ENCODE data around the gene SUSD4.

SUSD4 gene

DNA sequence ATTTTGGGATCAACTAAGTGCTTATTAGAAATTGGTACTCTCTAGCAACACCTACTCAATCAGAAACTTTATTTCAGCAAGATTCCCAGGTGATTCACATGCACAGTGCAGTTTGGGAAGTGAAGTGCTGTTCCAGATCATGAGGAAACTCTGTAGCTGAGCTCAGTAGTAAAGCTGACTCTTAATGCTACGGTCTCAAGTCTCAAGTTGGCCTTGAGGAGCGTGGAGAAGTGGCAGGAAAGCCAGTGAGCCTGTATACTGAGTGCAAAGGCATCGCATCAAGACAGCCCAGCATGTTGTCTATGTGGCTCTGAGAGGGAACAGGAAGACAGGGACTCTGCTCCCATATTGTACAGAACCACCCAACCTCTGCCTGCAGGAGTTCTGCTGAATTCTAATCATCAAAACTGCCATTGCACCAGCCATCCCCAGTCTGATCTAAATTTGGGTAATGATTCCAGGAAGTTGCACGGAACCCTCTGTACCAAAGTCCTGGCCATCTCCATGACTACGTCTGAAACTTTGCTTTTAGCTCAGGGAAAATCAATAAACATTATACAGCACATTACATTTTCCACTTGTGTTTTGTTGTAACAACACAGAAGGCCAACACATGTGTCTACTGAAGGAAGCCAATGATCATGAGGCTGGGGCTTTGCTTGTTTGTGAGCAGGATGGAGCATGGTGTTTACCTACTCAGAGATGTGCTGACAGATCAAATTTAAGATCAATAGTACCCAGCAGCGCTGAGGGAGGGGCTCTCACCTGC lies 115.8 kb downstream of the SUSD4 start:
- DNase-seq, result no peak

DNA sequence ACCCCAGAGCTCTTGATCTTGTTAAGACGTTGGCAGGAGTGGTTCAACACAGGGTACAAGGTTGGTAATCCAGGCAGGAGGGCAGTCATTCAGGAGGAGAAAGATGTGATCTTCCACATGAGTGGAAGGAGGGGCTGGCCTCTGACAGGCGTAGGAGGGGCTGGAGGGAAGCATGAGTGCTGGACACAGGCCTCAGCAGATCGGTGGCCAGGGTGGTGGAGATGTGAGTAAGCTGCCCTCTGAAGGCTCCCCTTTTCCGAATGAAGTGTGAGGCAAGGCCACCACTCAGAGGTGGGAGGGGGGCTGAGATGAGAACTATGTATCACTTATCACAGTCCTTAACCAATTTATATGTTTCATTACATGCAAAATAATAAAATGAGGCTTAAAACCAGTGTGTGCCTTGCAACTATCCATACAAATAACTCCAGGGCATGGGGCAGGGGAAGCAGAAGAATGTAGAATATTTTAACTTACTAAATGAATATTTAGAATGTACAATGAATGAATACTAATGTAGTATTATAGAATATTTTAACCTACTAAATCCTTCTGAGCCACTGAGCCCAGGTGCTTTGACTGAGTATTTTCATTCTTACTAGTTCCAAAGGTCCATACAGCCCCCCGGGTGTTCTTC lies 117.4 kb downstream of the SUSD4 start:
- no peak for DNase-seq

DNA sequence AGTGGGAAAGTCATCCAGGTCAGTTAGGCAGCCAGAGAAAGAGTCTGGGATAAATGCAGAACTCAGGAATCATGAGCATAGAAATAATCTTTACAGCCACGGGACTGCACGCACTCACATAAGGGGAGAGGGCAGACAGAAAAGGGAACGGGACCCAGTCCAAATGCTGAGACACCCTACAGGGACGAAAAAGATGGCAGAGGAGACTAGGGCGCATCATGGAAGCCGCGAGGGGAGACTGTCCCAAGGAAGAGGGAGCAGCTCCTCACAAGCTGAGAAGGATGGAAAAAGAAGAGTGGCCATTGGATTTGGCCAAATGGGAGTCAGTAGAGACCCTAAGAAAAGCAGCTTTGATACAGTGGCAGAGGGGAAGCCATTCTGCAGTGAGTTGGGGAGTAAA lies 118.0 kb downstream of the SUSD4 start:
- DNase-seq, result no peak

DNA sequence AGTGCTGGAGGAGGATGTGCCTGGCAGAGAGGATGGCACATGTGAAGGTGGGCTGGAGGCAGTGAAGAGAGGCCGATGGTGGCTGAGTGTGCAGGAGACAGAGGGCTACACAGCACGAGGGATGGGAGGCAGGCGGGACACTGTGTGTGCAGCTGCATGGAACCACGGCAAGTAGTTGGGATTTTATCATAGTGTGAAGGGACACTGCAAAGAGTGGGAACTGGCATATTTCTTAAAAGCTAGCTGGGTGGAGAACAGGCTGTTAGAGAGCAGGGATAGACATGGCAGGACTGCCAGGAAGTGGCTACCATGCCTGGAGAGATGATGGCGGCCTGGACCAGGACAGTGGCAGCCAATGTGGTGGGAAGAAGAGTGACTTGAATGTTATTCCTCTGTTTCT lies 118.6 kb downstream of the SUSD4 start:
- DNase-seq, result no peak

DNA sequence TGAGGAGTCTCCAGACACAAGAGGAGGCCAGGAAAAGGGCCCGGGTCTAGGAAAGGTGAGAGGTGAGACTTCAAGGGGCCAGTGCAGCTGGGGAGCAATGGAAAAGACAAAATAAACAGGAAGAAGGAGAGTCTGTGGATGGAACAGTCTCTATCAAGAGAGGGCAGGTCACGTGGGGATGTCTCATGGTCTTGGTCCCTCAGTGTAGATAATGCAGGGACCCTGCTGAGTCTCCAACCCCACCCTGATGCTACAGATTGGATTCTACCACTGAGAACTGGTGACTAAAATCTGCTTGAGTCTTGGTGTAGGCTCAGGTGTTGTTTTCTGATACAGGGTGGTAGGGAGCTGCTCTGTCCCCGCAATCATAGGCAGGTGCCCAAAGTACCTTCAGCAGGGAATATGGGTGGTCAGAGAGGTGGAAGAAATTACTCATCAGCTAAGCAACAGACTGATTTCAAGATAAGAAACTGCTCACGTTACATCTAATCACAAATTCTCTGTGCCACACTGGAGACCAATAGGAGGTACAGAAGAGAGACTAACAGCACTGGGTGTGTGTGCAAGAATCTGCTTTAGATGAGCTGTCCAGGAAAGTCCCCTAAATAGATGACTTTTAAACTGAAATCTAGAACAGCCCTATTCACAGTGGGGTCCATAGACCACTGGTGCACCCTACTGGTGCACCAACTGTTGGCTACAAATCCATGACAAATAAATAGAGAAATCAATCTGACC lies 119.4 kb downstream of the SUSD4 start:
- no peak for DNase-seq

DNA sequence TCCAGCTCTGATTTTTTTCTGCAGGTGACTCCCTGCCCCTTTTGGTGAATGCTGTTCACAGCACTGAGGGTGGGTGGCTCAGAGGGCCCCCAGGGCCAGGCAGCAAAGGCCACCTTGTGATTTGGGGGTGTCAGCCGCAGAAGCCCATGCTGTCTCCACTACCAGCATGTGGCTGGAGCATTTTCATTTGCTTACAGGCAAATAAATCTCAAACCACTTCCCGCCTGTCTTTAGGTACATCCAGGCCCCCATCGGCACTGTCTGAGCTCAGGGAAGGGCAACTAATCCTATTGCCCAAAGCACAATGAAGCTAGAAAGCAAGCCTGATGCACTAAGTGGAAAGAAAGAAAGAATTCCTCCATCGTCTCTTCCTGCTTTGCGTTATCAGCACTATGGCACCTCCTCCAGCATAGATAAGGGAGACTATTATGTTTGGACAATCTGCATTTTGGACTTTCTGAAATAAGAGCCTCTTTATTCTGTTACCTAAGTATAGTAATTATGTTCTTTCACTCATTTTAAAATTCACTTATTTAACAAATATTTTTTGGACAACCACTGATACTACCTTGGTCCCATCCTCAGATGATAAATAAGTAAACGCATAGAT lies 120.4 kb downstream of the SUSD4 start:
- no peak for DNase-seq

DNA sequence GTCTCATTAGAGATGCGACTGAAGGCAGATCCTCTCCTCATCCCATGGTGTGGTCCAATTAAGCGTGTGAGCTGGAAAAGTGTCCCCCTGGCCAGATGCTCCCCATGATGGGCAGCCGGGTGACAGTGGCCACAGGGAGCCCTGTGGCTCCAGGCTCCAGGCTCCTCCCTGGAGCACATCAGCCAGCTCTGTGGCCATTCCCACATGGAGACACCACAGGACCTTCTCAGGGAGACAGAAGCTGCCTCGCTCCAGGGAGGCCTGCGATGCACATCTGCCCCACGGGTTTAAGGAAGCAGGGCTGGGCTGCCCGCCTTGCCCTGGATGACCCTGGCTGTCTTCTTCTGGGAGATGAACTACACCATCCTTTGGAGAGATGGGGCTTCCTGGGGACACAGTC lies 121.0 kb downstream of the SUSD4 start:
- DNase-seq, result no peak

GRCh38 chr1:223242382-223242955 lies 121.5 kb downstream of the SUSD4 start:
- DNase-seq, result no peak

DNA sequence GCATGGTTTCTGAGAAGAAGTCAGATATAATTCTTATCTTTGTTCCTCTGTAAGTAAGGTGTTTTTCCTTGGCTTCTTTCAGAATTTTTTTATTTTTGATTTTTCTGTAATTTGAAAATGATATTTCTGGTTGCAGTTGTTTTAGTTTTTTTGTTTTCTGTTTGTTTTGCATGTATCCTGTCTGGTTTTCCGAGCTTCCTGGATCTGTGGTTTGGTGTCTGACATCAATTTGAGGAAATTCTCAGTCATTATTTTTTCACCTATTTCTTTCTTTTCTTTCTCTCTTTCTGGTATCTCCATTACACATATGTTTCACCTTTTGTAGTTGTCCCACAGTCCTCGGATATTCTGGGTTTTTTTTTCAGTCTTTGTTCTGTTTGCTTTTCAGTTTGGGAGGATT lies 123.9 kb downstream of the SUSD4 start:
- DNase-seq, result no peak

- no peak for DNase-seq
These were observed 128.9 kb downstream of the SUSD4 start for GRCh38 chr1:223235091-223235490.

GRCh38 chr1:223234534-223234933 lies 129.4 kb downstream of the SUSD4 start:
- DNase-seq, result no peak

GRCh38 chr1:223234170-223234514 lies 129.8 kb downstream of the SUSD4 start:
- DNase-seq, result no peak

GRCh38 chr1:223233410-223234169 lies 130.4 kb downstream of the SUSD4 start:
- DNase-seq, result no peak

- peak; percentile 43 for DNase-seq
These were observed 131.0 kb downstream of the SUSD4 start for GRCh38 chr1:223233019-223233409.

DNA sequence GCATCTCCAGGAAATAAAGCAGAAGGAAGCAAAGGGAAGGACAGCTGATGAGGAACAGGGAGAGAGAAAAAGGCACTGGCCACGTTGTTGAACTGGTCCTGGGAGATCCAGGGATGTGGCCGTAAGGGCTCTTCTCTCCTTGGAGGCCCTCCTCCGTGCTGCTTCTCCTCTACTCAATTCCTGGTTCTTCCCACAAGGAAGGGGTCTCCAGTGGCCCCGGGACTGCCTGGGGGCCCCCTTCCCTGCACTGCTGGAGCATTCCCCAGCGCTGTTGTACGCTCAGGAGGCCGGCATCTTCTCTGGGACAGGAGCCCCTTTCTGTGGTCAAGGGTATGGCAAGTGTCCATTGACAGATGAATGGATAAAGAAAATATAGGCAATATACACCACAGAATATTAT lies 132.4 kb downstream of the SUSD4 start:
- DNase-seq, result no peak

GRCh38 chr1:223231011-223231572 lies 132.9 kb downstream of the SUSD4 start:
- DNase-seq, result no peak

- DNase-seq, result no peak
These were observed 133.7 kb downstream of the SUSD4 start for GRCh38 chr1:223230161-223230881.

- no peak for DNase-seq
These were observed 134.2 kb downstream of the SUSD4 start for GRCh38 chr1:223229756-223230155.

GRCh38 chr1:223228931-223229528 lies 134.9 kb downstream of the SUSD4 start:
- DNase-seq, result no peak

DNA sequence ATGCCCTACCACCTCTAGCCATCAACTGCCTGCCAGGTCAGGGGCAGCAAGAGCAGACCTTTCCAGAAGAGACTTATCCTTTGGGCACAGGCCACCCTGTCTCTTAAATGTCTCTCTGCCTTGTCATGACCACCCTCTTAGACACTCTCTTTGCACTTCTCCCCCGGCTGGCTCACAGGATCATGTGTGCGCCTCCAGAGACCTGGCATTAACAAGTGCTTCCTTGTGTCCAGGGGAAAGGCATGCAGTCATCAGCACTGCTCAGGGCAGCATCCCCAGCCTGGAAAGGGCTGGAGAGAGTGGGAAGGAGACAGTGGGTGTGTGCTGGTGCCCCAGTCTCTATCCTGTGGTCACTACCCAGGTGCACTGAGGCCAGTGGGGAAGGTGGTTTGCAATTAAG lies 135.8 kb downstream of the SUSD4 start:
- no peak for DNase-seq
